Measurements from ENCODE around the gene OSBPL10. TPM values are rescaled to one million over a fixed set of nuclear protein-coding genes. Genes with fewer than 3 reads are reported as not detected.

The OSBPL10 gene
- total and polyA plus RNA-seq, 9 donors, result 2.5 to 36.6 (median 10.6) TPM

- Histone ChIP-seq H3K9me3 (no peaks in the 10 kb centered on the region), H3K27ac (no peak overlapping the region), H3K4me3 (no peak overlapping the region), H3K27me3 (no peaks in the 10 kb centered on the region), H3K36me3 (no peaks in the 10 kb centered on the region), H3K4me1 (ENCODE audit: insufficient read depth) (peaks cover 5% of the 10 kb centered on the region)
- 20 to 35% (median 20%) methylated on average over 5 of the region's 5 CpGs for WGBS, 3 donors
- intact Hi-C loops (cut with DNase I), result no loop called here
- TF ChIP-seq POLR2A (IDR thresholded peaks at IDR 0.05), result no peak
- TF ChIP-seq EP300 (IDR thresholded peaks at IDR 0.05), result no peak
- DNase-seq, result no peak
These were observed 319.8 kb downstream of the OSBPL10 start for GRCh38 chr3:31661286-31661685.

- intact Hi-C loops (cut with DNase I), result no loop called here
- no peak overlapping the region for H3K27ac ChIP-seq
- no peak for TF ChIP-seq CTCF (IDR thresholded peaks at IDR 0.05)
- TF ChIP-seq EP300 (IDR thresholded peaks at IDR 0.05), result no peak
- DNase-seq, result no peak
- no peaks in the 10 kb centered on the region for H3K36me3 ChIP-seq
- no peaks in the 10 kb centered on the region for H3K9me3 ChIP-seq
- peaks cover 5% of the 10 kb centered on the region for H3K4me1 ChIP-seq (ENCODE audit: insufficient read depth)
- H3K4me3 ChIP-seq, result no peak overlapping the region
- no peaks in the 10 kb centered on the region for H3K27me3 ChIP-seq
These were observed 321.8 kb downstream of the OSBPL10 start for GRCh38 chr3:31659246-31659645.

GRCh38 chr3:31654998-31655397, 326.1 kb downstream of the OSBPL10 start:
- H3K9me3 ChIP-seq, result no peaks in the 10 kb centered on the region
- H3K27me3 ChIP-seq, result no peaks in the 10 kb centered on the region
- no peak overlapping the region for H3K27ac ChIP-seq
- TF ChIP-seq CTCF (IDR thresholded peaks at IDR 0.05) (no peak), POLR2A (IDR thresholded peaks at IDR 0.05) (no peak), EP300 (IDR thresholded peaks at IDR 0.05) (no peak)
- no peak for DNase-seq
- intact Hi-C loops (cut with DNase I), result no loop called here
- no peak overlapping the region for H3K4me3 ChIP-seq
- no peaks in the 10 kb centered on the region for H3K4me1 ChIP-seq (ENCODE audit: insufficient read depth)
- no peaks in the 10 kb centered on the region for H3K36me3 ChIP-seq

- H3K27me3 ChIP-seq, result no peaks in the 10 kb centered on the region
- H3K4me1 ChIP-seq (ENCODE audit: insufficient read depth), result no peaks in the 10 kb centered on the region
- H3K36me3 ChIP-seq, result no peaks in the 10 kb centered on the region
- no peak overlapping the region for H3K4me3 ChIP-seq
- intact Hi-C loops (cut with DNase I), result no loop called here
- WGBS, 3 donors, result 82 to 91% (median 87%) methylated on average over 1 of the region's 1 CpG
- DNase-seq, result no peak
- no peaks in the 10 kb centered on the region for H3K9me3 ChIP-seq
- TF ChIP-seq EP300 (IDR thresholded peaks at IDR 0.05) (no peak), POLR2A (IDR thresholded peaks at IDR 0.05) (no peak), CTCF (IDR thresholded peaks at IDR 0.05) (no peak)
- H3K27ac ChIP-seq, result no peak overlapping the region
These were observed 327.6 kb downstream of the OSBPL10 start for GRCh38 chr3:31653464-31653863.

- no peaks in the 10 kb centered on the region for H3K27me3 ChIP-seq
- no peaks in the 10 kb centered on the region for H3K4me1 ChIP-seq (ENCODE audit: insufficient read depth)
- intact Hi-C loops (cut with DNase I), result no loop called here
- no peak for DNase-seq
- no peaks in the 10 kb centered on the region for H3K9me3 ChIP-seq
- TF ChIP-seq EP300 (IDR thresholded peaks at IDR 0.05) (no peak), CTCF (IDR thresholded peaks at IDR 0.05) (no peak), POLR2A (IDR thresholded peaks at IDR 0.05) (no peak)
- H3K27ac ChIP-seq, result no peak overlapping the region
- H3K4me3 ChIP-seq, result no peak overlapping the region
- H3K36me3 ChIP-seq, result no peaks in the 10 kb centered on the region
These were observed 328.8 kb downstream of the OSBPL10 start for GRCh38 chr3:31652296-31652695.

Data from ovary (tissue), 9 donors.